ENCODE measurements around the gene ROBO2.

DNA sequence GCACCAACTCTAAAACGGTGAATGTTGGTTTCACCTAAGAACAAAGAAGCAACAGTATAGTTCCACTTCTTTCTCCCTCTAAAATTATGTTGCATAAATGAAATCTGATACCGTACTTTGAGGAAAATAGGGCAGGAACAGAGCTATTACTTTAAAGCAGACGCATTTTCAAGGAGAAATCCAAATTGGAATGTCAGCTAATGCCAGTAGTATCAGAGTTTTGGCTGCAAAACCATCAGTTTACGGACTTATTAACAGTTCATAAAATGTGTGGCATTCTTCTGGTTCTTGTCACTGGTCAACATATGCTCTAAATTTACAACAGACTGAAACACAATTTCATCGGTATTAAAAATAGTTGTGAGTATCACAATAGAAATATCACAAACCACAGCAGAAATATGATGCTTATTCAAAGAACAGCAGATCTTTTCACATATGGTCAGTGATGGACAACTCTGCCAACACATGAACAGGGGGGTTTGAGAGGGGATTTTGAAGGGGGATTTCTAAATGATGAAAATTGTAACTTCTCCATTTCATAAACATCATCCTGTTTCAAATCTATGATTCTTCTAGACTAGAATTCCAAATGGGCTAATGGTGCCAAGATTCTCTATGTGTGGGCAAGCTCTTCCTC, 38.7 kb upstream of the ROBO2 start:
- no peak for TF ChIP-seq POLR2A (IDR thresholded peaks at IDR 0.05)
- no peak for TF ChIP-seq POLR2AphosphoS5 (IDR thresholded peaks at IDR 0.05)
- TF ChIP-seq, protein P1, sequence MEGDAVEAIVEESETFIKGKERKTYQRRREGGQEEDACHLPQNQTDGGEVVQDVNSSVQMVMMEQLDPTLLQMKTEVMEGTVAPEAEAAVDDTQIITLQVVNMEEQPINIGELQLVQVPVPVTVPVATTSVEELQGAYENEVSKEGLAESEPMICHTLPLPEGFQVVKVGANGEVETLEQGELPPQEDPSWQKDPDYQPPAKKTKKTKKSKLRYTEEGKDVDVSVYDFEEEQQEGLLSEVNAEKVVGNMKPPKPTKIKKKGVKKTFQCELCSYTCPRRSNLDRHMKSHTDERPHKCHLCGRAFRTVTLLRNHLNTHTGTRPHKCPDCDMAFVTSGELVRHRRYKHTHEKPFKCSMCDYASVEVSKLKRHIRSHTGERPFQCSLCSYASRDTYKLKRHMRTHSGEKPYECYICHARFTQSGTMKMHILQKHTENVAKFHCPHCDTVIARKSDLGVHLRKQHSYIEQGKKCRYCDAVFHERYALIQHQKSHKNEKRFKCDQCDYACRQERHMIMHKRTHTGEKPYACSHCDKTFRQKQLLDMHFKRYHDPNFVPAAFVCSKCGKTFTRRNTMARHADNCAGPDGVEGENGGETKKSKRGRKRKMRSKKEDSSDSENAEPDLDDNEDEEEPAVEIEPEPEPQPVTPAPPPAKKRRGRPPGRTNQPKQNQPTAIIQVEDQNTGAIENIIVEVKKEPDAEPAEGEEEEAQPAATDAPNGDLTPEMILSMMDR (IDR thresholded peaks at IDR 0.05): no peak
